Lower lobe of right lung (tissue), 2 donors: ENCODE measurements around the gene MACROD2. TPM values are rescaled to one million over a fixed set of nuclear protein-coding genes. Genes with fewer than 3 reads are reported as not detected.

Experiments
- ATAC-seq, 2 donors: fragments of 200-7000 bp; cut with Tn5 transposase; one replicate each; pipeline ENCODE4 v1.9.1; 2020 to 2022; ENCODE audit warnings: mild to moderate bottlenecking in 2 of 2, moderate library complexity in 2 of 2
- DNase-seq: peaks from one replicate; pipeline ENCODE4 v3.0.0-alpha.2; 2020
- H3K27ac ChIP-seq: fragments of 200-600 bp; one replicate; pipeline ENCODE4 v1.8.0; 2022
- H3K27me3 ChIP-seq: fragments of 200-600 bp; one replicate; pipeline ENCODE4 v1.8.0; 2022; ENCODE audit warnings: low read depth
- H3K36me3 ChIP-seq: fragments of 200-600 bp; one replicate; pipeline ENCODE4 v1.8.0; 2022; ENCODE audit warnings: mild to moderate bottlenecking
- H3K4me1 ChIP-seq: fragments of 200-600 bp; one replicate; pipeline ENCODE4 v1.8.0; 2022
- H3K4me3 ChIP-seq: fragments of 200-600 bp; one replicate; pipeline ENCODE4 v1.8.0; 2022; ENCODE audit warnings: mild to moderate bottlenecking
- H3K9me3 ChIP-seq: fragments of 200-600 bp; one replicate; pipeline ENCODE4 v1.8.0; 2022
- CTCF ChIP-seq: fragments of 200-600 bp; IDR thresholded peaks from one replicate; pipeline ENCODE4 v1.8.0; 2022; ENCODE audit warnings: antibody characterized with exemption, mild to moderate bottlenecking
- intact Hi-C: fragments of 100-400 bp; cut with DNase I; formaldehyde crosslinking; loops from one replicate; pipeline ENCODE4 v1.11.0; 2022
- total RNA-seq: library from RNA; stranded (reverse); fragmentation: NEBNext Ultra II Directional; extraction: Animal tissue kit (Norgen Biotek cat#: 25700); gene quantifications from one replicate; pipeline ENCODE4 v1.2.1, GENCODE V29; 2021
- donor health status: DM: no; HTN: yes; CAD: no; lungs with severe emphysema.

The MACROD2 gene
- total RNA-seq, 1 donor from 2014 or later, result 73.0 TPM

- DNase-seq (no peak), ATAC-seq (no peak)
- H3K4me1 ChIP-seq, result no peaks in the 10 kb centered on the region
- H3K36me3 ChIP-seq, result no peaks in the 10 kb centered on the region
- no peak overlapping the region for H3K4me3 ChIP-seq
- intact Hi-C loops, result no loop called here
- TF ChIP-seq CTCF, result no peak
- H3K27me3 ChIP-seq, result no peaks in the 10 kb centered on the region
- no peak overlapping the region for H3K27ac ChIP-seq
- no peaks in the 10 kb centered on the region for H3K9me3 ChIP-seq
Measured at GRCh38 chr20:14727485-14728150, 732.3 kb downstream of the MACROD2 start.

GRCh38 chr20:14729390-14729789 is 734.1 kb downstream of the MACROD2 start:
- Histone ChIP-seq H3K36me3 (no peaks in the 10 kb centered on the region), H3K4me3 (no peak overlapping the region), H3K27ac (no peak overlapping the region), H3K4me1 (no peaks in the 10 kb centered on the region), H3K27me3 (no peaks in the 10 kb centered on the region), H3K9me3 (no peaks in the 10 kb centered on the region)
- DNase-seq (no peak), ATAC-seq (no peak)
- intact Hi-C loops, result no loop called here
- no peak for TF ChIP-seq CTCF

- DNase-seq (no peak), ATAC-seq (no peak)
- H3K4me3 ChIP-seq, result no peak overlapping the region
- no peaks in the 10 kb centered on the region for H3K9me3 ChIP-seq
- no peaks in the 10 kb centered on the region for H3K27me3 ChIP-seq
- intact Hi-C loops, result no loop called here
- H3K36me3 ChIP-seq, result no peaks in the 10 kb centered on the region
- no peak overlapping the region for H3K27ac ChIP-seq
- H3K4me1 ChIP-seq, result no peaks in the 10 kb centered on the region
- no peak for TF ChIP-seq CTCF
Measured at GRCh38 chr20:14732343-14732742, 737.0 kb downstream of the MACROD2 start.

GRCh38 chr20:14732996-14733395 is 737.7 kb downstream of the MACROD2 start:
- no peak for ATAC-seq
- DNase-seq, result no peak
- TF ChIP-seq CTCF, result no peak
- H3K4me3 ChIP-seq, result no peak overlapping the region
- no peaks in the 10 kb centered on the region for H3K27me3 ChIP-seq
- no peaks in the 10 kb centered on the region for H3K4me1 ChIP-seq
- H3K36me3 ChIP-seq, result no peaks in the 10 kb centered on the region
- intact Hi-C loops, result no loop called here
- H3K27ac ChIP-seq, result no peak overlapping the region
- H3K9me3 ChIP-seq, result no peaks in the 10 kb centered on the region

GRCh38 chr20:14740380-14740779 is 745.1 kb downstream of the MACROD2 start:
- H3K4me1 ChIP-seq, result no peaks in the 10 kb centered on the region
- DNase-seq (no peak), ATAC-seq (no peak)
- no peaks in the 10 kb centered on the region for H3K36me3 ChIP-seq
- no peaks in the 10 kb centered on the region for H3K9me3 ChIP-seq
- no peaks in the 10 kb centered on the region for H3K27me3 ChIP-seq
- no peak for TF ChIP-seq CTCF
- intact Hi-C loops, result no loop called here
- no peak overlapping the region for H3K27ac ChIP-seq
- H3K4me3 ChIP-seq, result no peak overlapping the region
